CD14-positive monocyte (primary cell): Measurements from ENCODE around the gene PPP3CA. TPM values are rescaled to one million over a fixed set of nuclear protein-coding genes. Genes with fewer than 3 reads are reported as not detected.

Experiments
- DNase-seq, 3 donors: peaks; one replicate each; pipeline ENCODE4 v3.0.0-alpha.2; 2011 to 2022
- H2AFZ ChIP-seq: 2 replicates; pipeline ENCODE4 v1.6.0; 2012; ENCODE audit warnings: mild to moderate bottlenecking, low read depth, low read length, inconsistent platforms; ENCODE audit not compliant: insufficient read depth, poor library complexity, severe bottlenecking
- H3K27ac ChIP-seq, 2 donors: 1 replicate in 1 of 2; 2 replicates in 1 of 2; pipeline ENCODE4 v1.5.1; 2012 to 2013; ENCODE audit warnings: low read length in 2 of 2, control low read depth in 1 of 2, inconsistent platforms in 1 of 2, low read depth in 1 of 2, mild to moderate bottlenecking in 1 of 2
- H3K27me3 ChIP-seq, 2 donors: one replicate each; pipeline versions ENCODE4 v1.6.0 to v1.6.1; 2011 to 2013; ENCODE audit warnings: low read length in 2 of 2; ENCODE audit not compliant: control insufficient read depth in 2 of 2, insufficient read depth in 2 of 2
- H3K36me3 ChIP-seq, 2 donors: replicated peaks in 1 of 2; 1 replicate in 1 of 2; 2 replicates in 1 of 2; pipeline versions ENCODE4 v1.5.1 to v1.6.1; 2012 to 2013; ENCODE audit warnings: low read length in 2 of 2, control low read depth in 1 of 2, inconsistent platforms in 1 of 2, mild to moderate bottlenecking in 1 of 2; ENCODE audit not compliant: insufficient read depth in 2 of 2, control insufficient read depth in 1 of 2
- H3K4me1 ChIP-seq, 2 donors: 1 replicate in 1 of 2; 2 replicates in 1 of 2; pipeline versions ENCODE4 v1.5.1 to v1.6.1; 2012 to 2013; ENCODE audit warnings: low read length in 2 of 2, control low read depth in 1 of 2, inconsistent platforms in 1 of 2, mild to moderate bottlenecking in 1 of 2, moderate library complexity in 1 of 2; ENCODE audit not compliant: insufficient read depth in 2 of 2, control insufficient read depth in 1 of 2
- H3K4me2 ChIP-seq: replicated peaks from 2 replicates; pipeline ENCODE3; 2012; ENCODE audit warnings: low read length, moderate library complexity, mild to moderate bottlenecking; ENCODE audit not compliant: poor library complexity, severe bottlenecking; ENCODE audit errors: extremely low read depth
- H3K4me3 ChIP-seq, 3 experiments: fragments of 200-600 bp in 1 of 3; sonication (generic) in 1 of 3; replicated peaks in 1 of 3; 1 replicate in 2 of 3; 2 replicates in 1 of 3; pipeline ENCODE4 v1.5.1; 2011 to 2013; ENCODE audit warnings: low read length in 3 of 3, mild to moderate bottlenecking in 3 of 3, control low read depth in 2 of 3, low read depth in 2 of 3, inconsistent platforms in 1 of 3, moderate library complexity in 1 of 3
- H3K79me2 ChIP-seq: 2 replicates; pipeline ENCODE4 v1.6.0; 2012; ENCODE audit warnings: mild to moderate bottlenecking, control low read depth, inconsistent platforms, low read length, moderate library complexity; ENCODE audit not compliant: insufficient read depth
- H3K9ac ChIP-seq: 2 replicates; pipeline ENCODE4 v1.6.0; 2017; ENCODE audit warnings: low read length, mild to moderate bottlenecking; ENCODE audit not compliant: insufficient read depth, poor library complexity, severe bottlenecking
- H3K9me3 ChIP-seq, 2 donors: replicated peaks in 1 of 2; 1 replicate in 1 of 2; 2 replicates in 1 of 2; pipeline versions ENCODE4 v1.5.1 to v1.6.1; 2012 to 2013; ENCODE audit warnings: low read length in 2 of 2, control low read depth in 1 of 2; ENCODE audit not compliant: control insufficient read depth in 1 of 2, insufficient read depth in 1 of 2
- H4K20me1 ChIP-seq: 2 replicates; pipeline ENCODE4 v1.6.0; 2012; ENCODE audit warnings: mild to moderate bottlenecking, low read length, control low read depth, moderate library complexity; ENCODE audit not compliant: insufficient read depth
- H3K27ac Mint-ChIP-seq, 7 donors: one replicate each; pipeline ENCODE4 v1.8.0; 2020; ENCODE audit warnings: mild to moderate bottlenecking in 7 of 7, mixed read lengths in 7 of 7, moderate library complexity in 6 of 7, inconsistent platforms in 2 of 7
- H3K27me3 Mint-ChIP-seq, 3 donors: one replicate each; pipeline ENCODE4 v1.8.0; 2021 to 2022; ENCODE audit warnings: low read depth in 3 of 3, mild to moderate bottlenecking in 3 of 3, mixed read lengths in 3 of 3, moderate library complexity in 3 of 3, inconsistent platforms in 1 of 3
- H3K36me3 Mint-ChIP-seq, 2 donors: one replicate each; pipeline ENCODE4 v1.8.0; 2020; ENCODE audit warnings: mixed read lengths in 2 of 2, inconsistent platforms in 1 of 2, mild to moderate bottlenecking in 1 of 2
- H3K4me1 Mint-ChIP-seq: one replicate; pipeline ENCODE4 v1.8.0; 2020; ENCODE audit warnings: mild to moderate bottlenecking, mixed read lengths
- H3K4me3 Mint-ChIP-seq, 2 donors: one replicate each; pipeline ENCODE4 v1.8.0; 2020; ENCODE audit warnings: mild to moderate bottlenecking in 2 of 2, mixed read lengths in 2 of 2, moderate library complexity in 1 of 2
- H3K9me3 Mint-ChIP-seq, 7 donors: one replicate each; pipeline ENCODE4 v1.8.0; 2020 to 2022; ENCODE audit warnings: mixed read lengths in 7 of 7, mild to moderate bottlenecking in 6 of 7, moderate library complexity in 6 of 7, inconsistent platforms in 2 of 7
- CTCF ChIP-seq: fragments of 200-600 bp; IDR thresholded peaks from one replicate; pipeline ENCODE4 v1.8.0; 2022; ENCODE audit warnings: antibody characterized with exemption, mild to moderate bottlenecking
- WGBS: methylation state at CpG from one replicate; pipeline ENCODE4 v1.1.5; 2013; ENCODE audit warnings: missing lambda C conversion rate; ENCODE audit not compliant: insufficient coverage; 5-methylcytosine and 5-hydroxymethylcytosine counted together
- intact Hi-C, 2 donors: fragments of 100-400 bp; cut with micrococcal nuclease; formaldehyde crosslinking; loops; one replicate each; pipeline versions ENCODE4 v1.15.0 to v1.15.1; 2023
- polyA plus RNA-seq, 3 donors: library from polyadenylated mRNA; depleted of rRNA in 1 of 3; unstranded in 2 of 3; stranded (reverse) in 1 of 3; fragments of 300-500 nt in 2 of 3; fragments of >200 nt in 1 of 3; fragmentation: Illumina TruSeq in 2 of 3; gene quantifications; 1 replicate in 2 of 3; 2 replicates in 1 of 3; pipeline ENCODE4 v1.2.3, GENCODE V29; 2012 to 2021

Gene PPP3CA
- polyA plus RNA-seq, 3 donors, result 5.1 to 9.7 (median 8.9) TPM

DNA sequence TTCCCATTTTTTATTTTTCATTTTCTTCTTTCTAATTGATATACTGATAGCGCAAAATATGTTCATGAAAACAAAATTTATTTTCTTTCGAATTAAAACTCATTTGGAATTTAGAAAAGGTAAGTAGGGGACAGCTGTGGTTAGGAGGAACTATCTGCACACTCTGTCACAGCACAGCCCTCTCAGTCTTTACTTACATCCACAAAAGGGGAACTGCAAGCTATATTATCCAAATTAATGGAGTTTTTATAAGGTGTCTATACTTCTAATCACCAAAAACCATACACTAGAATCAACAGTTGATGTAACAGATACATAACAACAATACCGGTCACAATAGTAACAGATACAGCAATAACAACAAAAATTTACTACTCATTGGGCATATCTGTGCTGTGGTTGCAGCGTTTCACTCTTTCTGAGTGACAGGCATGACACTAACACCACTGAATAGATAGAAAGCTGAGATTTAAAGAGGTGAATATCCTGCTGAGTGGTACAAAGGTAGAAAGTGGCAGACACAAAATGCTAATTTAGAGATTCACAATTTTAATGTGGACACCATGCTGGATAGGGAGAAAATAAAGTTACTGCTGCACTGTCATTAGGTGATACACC is 160.7 kb downstream of the PPP3CA start:
- H3K4me1 Mint-ChIP-seq, result peaks cover 8% of the 10 kb centered on the region
- no peaks in the 10 kb centered on the region for H3K27me3 ChIP-seq
- WGBS, result 80% methylated on average over 1 of the region's 4 CpGs
- H3K9me3 Mint-ChIP-seq, result peaks cover 0 to 2% (median 0%) of the 10 kb centered on the region in 7 donors
- no peak for TF ChIP-seq CTCF
- no peak overlapping the region for H3K27ac Mint-ChIP-seq
- no peak overlapping the region for H3K4me3 ChIP-seq
- no peaks in the 10 kb centered on the region for H3K9me3 ChIP-seq
- H3K36me3 Mint-ChIP-seq, result peaks cover 9 to 13% of the 10 kb centered on the region in 2 donors
- no peak for DNase-seq
- peaks cover 2 to 9% of the 10 kb centered on the region in 2 donors for H3K36me3 ChIP-seq
- H3K27ac ChIP-seq, result peak overlapping the region in 1 of 2 donors; percentile 3
- no peak overlapping the region for H3K4me3 Mint-ChIP-seq
- H2AFZ ChIP-seq, result no peak overlapping the region
- peaks cover 69% of the 10 kb centered on the region for H4K20me1 ChIP-seq
- intact Hi-C loops, result no loop called here
- H3K4me1 ChIP-seq, result no peaks in the 10 kb centered on the region
- peaks cover 7% of the 10 kb centered on the region for H3K79me2 ChIP-seq
- peaks cover 0 to 2% (median 0%) of the 10 kb centered on the region in 3 donors for H3K27me3 Mint-ChIP-seq
- H3K9ac ChIP-seq, result no peak overlapping the region
- H3K4me2 ChIP-seq, result no peak overlapping the region

DNA sequence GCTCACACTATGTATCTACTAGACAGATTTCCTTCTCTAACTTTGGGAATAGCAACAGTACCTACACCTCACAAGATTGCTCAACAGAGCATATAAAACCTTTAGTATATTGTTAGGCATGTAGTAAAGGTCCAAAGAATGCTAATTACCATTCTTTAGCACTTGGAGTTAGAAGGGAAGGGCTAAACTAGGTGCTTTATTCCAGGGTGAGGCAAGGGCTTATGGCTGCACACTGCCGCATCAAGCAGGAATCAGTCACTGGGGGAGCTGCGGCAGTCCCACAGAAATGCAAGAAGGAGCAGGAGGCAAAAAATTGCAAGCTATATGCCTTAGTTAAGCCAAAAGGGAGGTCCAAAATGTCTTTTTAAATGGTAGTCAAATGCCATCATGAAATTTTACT is 162.7 kb downstream of the PPP3CA start:
- H3K36me3 Mint-ChIP-seq, result peaks cover 8 to 11% of the 10 kb centered on the region in 2 donors
- Histone ChIP-seq H3K36me3 (peaks cover 2 to 7% of the 10 kb centered on the region in 2 donors), H3K27me3 (no peaks in the 10 kb centered on the region), H3K4me3 (no peak overlapping the region), H3K4me2 (no peak overlapping the region), H2AFZ (no peak overlapping the region), H3K79me2 (peaks cover 11% of the 10 kb centered on the region), H3K27ac (no peak overlapping the region), H3K9me3 (no peaks in the 10 kb centered on the region), H3K9ac (no peak overlapping the region), H3K4me1 (no peaks in the 10 kb centered on the region), H4K20me1 (peaks cover 61% of the 10 kb centered on the region)
- TF ChIP-seq CTCF, result no peak
- H3K27me3 Mint-ChIP-seq, result peaks cover 0 to 2% (median 0%) of the 10 kb centered on the region in 3 donors
- DNase-seq, result no peak
- H3K27ac Mint-ChIP-seq, result no peak overlapping the region
- H3K4me1 Mint-ChIP-seq, result peaks cover 8% of the 10 kb centered on the region
- intact Hi-C loops, result no loop called here
- no CpG with 5 or more reads among the region's 2 CpGs for WGBS
- H3K4me3 Mint-ChIP-seq, result no peak overlapping the region
- H3K9me3 Mint-ChIP-seq, result peaks cover 0 to 2% (median 0%) of the 10 kb centered on the region in 7 donors
